Transverse colon (tissue), 4 donors: Measurements from ENCODE around the gene WNT11.

Source experiments
- EP300 ChIP-seq: sonication (generic); formaldehyde crosslinking; IDR thresholded peaks from one replicate; pipeline ENCODE4 v1.6.1; 2017; ENCODE audit warnings: antibody characterized with exemption, low read depth
- POLR2A ChIP-seq: fragments of 450-650 bp; IDR thresholded peaks from one replicate; pipeline ENCODE4 v1.6.1; 2016; ENCODE audit warnings: antibody characterized with exemption, mild to moderate bottlenecking, moderate library complexity
- POLR2AphosphoS5 ChIP-seq, 3 donors: sonication (generic); formaldehyde crosslinking; IDR thresholded peaks; one replicate each; pipeline ENCODE4 v1.6.1; 2016; ENCODE audit warnings: antibody characterized with exemption in 3 of 3
- TF ChIP-seq, protein P1 (sequence below), 5 experiments: fragments of 200-600 bp in 3 of 5; fragments of 450-650 bp in 2 of 5; sonication (generic) in 3 of 5; IDR thresholded peaks; 1 replicate in 2 of 5; 2 replicates in 3 of 5; pipeline ENCODE4 v1.5.1; 2016 to 2017; ENCODE audit warnings: antibody characterized with exemption in 5 of 5, inconsistent platforms in 3 of 5, mild to moderate bottlenecking in 2 of 5, moderate library complexity in 1 of 5

DNA sequence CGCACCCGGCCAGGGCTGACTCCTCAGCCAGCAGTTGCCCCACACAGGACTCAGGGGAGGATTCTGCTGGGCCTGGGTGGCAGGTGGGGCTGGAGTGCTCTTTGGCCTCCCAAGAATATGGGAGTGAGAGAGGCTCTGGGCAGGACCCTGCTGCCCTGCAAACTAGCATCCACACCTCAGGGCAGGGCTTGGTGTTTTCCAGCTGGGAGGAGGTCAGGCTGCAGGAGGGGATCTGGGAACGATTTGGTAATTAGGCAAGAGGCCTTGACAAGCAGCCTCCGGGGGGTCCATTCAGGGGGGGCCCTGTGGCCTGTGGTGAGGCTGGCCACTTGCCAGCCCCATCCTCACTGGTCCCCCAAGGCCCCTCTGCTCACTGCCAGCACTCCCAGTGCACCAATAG is 35.8 kb downstream of the WNT11 start:
- TF ChIP-seq, protein P1, sequence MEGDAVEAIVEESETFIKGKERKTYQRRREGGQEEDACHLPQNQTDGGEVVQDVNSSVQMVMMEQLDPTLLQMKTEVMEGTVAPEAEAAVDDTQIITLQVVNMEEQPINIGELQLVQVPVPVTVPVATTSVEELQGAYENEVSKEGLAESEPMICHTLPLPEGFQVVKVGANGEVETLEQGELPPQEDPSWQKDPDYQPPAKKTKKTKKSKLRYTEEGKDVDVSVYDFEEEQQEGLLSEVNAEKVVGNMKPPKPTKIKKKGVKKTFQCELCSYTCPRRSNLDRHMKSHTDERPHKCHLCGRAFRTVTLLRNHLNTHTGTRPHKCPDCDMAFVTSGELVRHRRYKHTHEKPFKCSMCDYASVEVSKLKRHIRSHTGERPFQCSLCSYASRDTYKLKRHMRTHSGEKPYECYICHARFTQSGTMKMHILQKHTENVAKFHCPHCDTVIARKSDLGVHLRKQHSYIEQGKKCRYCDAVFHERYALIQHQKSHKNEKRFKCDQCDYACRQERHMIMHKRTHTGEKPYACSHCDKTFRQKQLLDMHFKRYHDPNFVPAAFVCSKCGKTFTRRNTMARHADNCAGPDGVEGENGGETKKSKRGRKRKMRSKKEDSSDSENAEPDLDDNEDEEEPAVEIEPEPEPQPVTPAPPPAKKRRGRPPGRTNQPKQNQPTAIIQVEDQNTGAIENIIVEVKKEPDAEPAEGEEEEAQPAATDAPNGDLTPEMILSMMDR (IDR thresholded peaks at IDR 0.05): no peak
- no peak for TF ChIP-seq POLR2A
- TF ChIP-seq EP300: no peak
- no peak for TF ChIP-seq POLR2AphosphoS5 (IDR thresholded peaks at IDR 0.05)
